ENCODE data around the gene STAT5A. TPM values are rescaled to one million over a fixed set of nuclear protein-coding genes. Genes with fewer than 3 reads are reported as not detected.

Gene STAT5A
- total and polyA plus RNA-seq, 2 experiments from 2014 or later, result 2.3 to 18.1 TPM

DNA sequence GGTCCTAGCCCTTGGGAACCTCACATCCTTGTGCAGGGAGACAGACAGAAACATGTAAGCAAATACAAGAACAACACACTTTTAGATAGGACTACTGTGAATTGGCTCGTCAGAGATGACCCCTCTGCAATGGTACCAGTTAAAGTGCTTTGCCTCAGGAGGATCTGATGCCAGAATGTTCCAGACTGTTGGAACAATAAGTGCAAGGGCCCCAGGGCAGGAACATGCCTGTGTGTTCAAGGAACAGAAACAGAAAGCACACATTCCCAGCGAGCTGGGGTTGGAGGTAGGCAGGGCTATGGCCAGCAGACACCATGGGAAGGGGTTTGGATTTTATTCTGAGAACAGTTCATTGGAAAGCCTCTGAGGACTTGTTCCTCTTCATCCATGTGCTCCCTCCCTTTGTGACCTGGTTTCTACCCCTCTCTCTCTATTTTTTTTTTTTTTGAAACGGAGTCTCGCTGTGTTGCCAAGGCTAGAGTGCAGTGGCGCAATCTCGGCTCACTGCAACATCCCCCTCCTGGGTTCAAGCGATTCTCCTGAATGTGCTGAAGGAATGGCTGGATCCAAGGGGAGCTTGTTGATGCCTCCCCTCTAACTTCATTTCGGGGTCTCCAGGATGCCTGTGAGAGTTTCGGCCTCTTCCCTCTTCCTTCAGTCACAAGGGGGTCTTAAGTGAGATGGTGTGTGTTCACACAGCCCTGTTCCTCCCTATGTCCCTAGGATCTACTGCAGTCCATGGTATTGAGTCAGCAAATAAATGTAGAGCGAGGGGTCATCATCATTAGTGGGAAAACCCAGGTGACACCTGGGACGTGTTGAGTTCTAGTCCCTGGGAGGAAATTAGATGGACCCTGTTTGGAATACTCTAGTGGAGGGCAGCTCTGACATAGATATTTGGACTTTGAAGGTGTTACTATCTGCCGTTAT is 6.4 kb downstream of the STAT5A start:
- no peak overlapping the region for H3K27ac Mint-ChIP-seq
- H3K4me2 ChIP-seq, result no peak overlapping the region
- no peaks in the 10 kb centered on the region for H4K20me1 ChIP-seq (replicated peaks; ENCODE audit: insufficient read depth)
- H3K4me1 Mint-ChIP-seq, result no peaks in the 10 kb centered on the region
- no peak overlapping the region for H3K4me3 Mint-ChIP-seq
- H3F3A ChIP-seq (replicated peaks; ENCODE audit: low read depth), result no peaks in the 10 kb centered on the region; the same call in 1 of the 2 replicates
- no peaks in the 10 kb centered on the region for H3K9me3 Mint-ChIP-seq
- H3K27me3 ChIP-seq (ENCODE audit: insufficient read depth), result peaks cover 11% of the 10 kb centered on the region
- TF ChIP-seq ETS1 (IDR thresholded peaks at IDR 0.05) (no peak), ZNF331 (CRISPR knock-in tag; IDR thresholded peaks at IDR 0.05; ENCODE audit: low read depth) (no peak), POLR2AphosphoS5 (IDR thresholded peaks at IDR 0.05; ENCODE audit: low read depth) (no peak), ZNF462 (CRISPR knock-in tag; IDR thresholded peaks at IDR 0.05) (no peak), EZH2phosphoT487 (IDR thresholded peaks at IDR 0.05; ENCODE audit: unreplicated experiment) (no peak), EZH2 (IDR thresholded peaks at IDR 0.05; ENCODE audit: low read depth, unreplicated experiment) (no peak), NANOG (IDR thresholded peaks at IDR 0.05; ENCODE audit: borderline replicate concordance) (no peak)
- ATAC-seq (no peak), DNase-seq (ENCODE audit: low spot score) (no peak)
- no peak overlapping the region for H2AFZ ChIP-seq
- H3K27ac ChIP-seq (ENCODE audit: low read depth), result no peak overlapping the region
- H3K27me3 Mint-ChIP-seq (ENCODE audit: insufficient read depth, low read depth, poor library complexity), result peaks cover 7% of the 10 kb centered on the region
- no peaks in the 10 kb centered on the region for H3K36me3 Mint-ChIP-seq (ENCODE audit: low read depth)
- no peaks in the 10 kb centered on the region for H3K9me2 ChIP-seq (ENCODE audit: insufficient read depth)
- no peaks in the 10 kb centered on the region for H3K79me2 ChIP-seq (replicated peaks; ENCODE audit: insufficient read depth)
- no peaks in the 10 kb centered on the region; the same call in 1 of the 2 replicates for H3K4me1 ChIP-seq (ENCODE audit: insufficient read depth)
- no peak overlapping the region for H3K4me3 ChIP-seq
- no peaks in the 10 kb centered on the region; the same call in 1 of the 2 replicates for H3K36me3 ChIP-seq (ENCODE audit: insufficient read depth)

Measured in GM23338 (cell line).